ENCODE results near the gene RIN3. TPM values are rescaled to one million over a fixed set of nuclear protein-coding genes. Genes with fewer than 3 reads are reported as not detected.

RIN3 gene
- total and polyA plus RNA-seq, 7 experiments from 2014 or later, result 27.2 to 182 (median 114) TPM

- ChIA-PET CTCF (no interaction called here), POLR2A (no interaction called here)
- H3K4me1 Mint-ChIP-seq, result peaks cover 2 to 14% (median 11%) of the 10 kb centered on the region in 7 donors
- Histone ChIP-seq H3K4me1 (ENCODE audit: control insufficient read depth in 2 of 2, insufficient read depth in 2 of 2, low read length in 2 of 2) (no peaks in the 10 kb centered on the region), H3K27me3 (ENCODE audit: control insufficient read depth in 2 of 2, insufficient read depth in 2 of 2, low read length in 2 of 2) (no peaks in the 10 kb centered on the region), H3K27ac (ENCODE audit: low read depth, low read length) (no peak overlapping the region), H3K36me3 (ENCODE audit: control insufficient read depth in 2 of 3, insufficient read depth in 3 of 3, low read length in 3 of 3) (no peaks in the 10 kb centered on the region), H3K9me3 (ENCODE audit: control insufficient read depth in 2 of 3, low read length in 3 of 3) (no peaks in the 10 kb centered on the region), H3K4me3 (ENCODE audit: low read length) (no peak overlapping the region)
- no peak overlapping the region for H3K4me3 Mint-ChIP-seq
- no peak for ATAC-seq
- peaks cover 0 to 8% (median 0%) of the 10 kb centered on the region in 5 donors for H3K36me3 Mint-ChIP-seq
- intact Hi-C loops (cut with micrococcal nuclease), result no loop called here
- H3K9me3 Mint-ChIP-seq, result peaks cover 0 to 19% (median 6%) of the 10 kb centered on the region in 11 donors
- no peak overlapping the region for H3K27ac Mint-ChIP-seq
- H3K27me3 Mint-ChIP-seq, result peaks cover 0 to 29% (median 0%) of the 10 kb centered on the region in 5 donors
- no peak for DNase-seq
Observed at GRCh38 chr14:92473969-92474535, 39.5 kb upstream of the RIN3 start.

- Histone ChIP-seq H3K36me3 (ENCODE audit: control insufficient read depth in 2 of 3, insufficient read depth in 3 of 3, low read length in 3 of 3) (no peaks in the 10 kb centered on the region), H3K27me3 (ENCODE audit: control insufficient read depth in 2 of 2, insufficient read depth in 2 of 2, low read length in 2 of 2) (no peaks in the 10 kb centered on the region), H3K9me3 (ENCODE audit: control insufficient read depth in 2 of 3, low read length in 3 of 3) (no peaks in the 10 kb centered on the region), H3K4me3 (ENCODE audit: low read length) (no peak overlapping the region), H3K4me1 (ENCODE audit: control insufficient read depth in 2 of 2, insufficient read depth in 2 of 2, low read length in 2 of 2) (no peaks in the 10 kb centered on the region), H3K27ac (ENCODE audit: low read depth, low read length) (no peak overlapping the region)
- peaks cover 0 to 35% (median 0%) of the 10 kb centered on the region in 5 donors for H3K27me3 Mint-ChIP-seq
- DNase-seq (no peak), ATAC-seq (no peak)
- intact Hi-C loops (cut with micrococcal nuclease), result no loop called here
- ChIA-PET POLR2A (no interaction called here), CTCF (no interaction called here)
- no peak overlapping the region for H3K4me3 Mint-ChIP-seq
- peaks cover 2 to 14% (median 11%) of the 10 kb centered on the region in 7 donors for H3K4me1 Mint-ChIP-seq
- no peak overlapping the region for H3K27ac Mint-ChIP-seq
- peaks cover 0 to 9% (median 0%) of the 10 kb centered on the region in 5 donors for H3K36me3 Mint-ChIP-seq
- peaks cover 0 to 20% (median 4%) of the 10 kb centered on the region in 11 donors for H3K9me3 Mint-ChIP-seq
Observed at GRCh38 chr14:92475037-92475436, 38.5 kb upstream of the RIN3 start.

- H3K27ac Mint-ChIP-seq, result no peak overlapping the region
- ATAC-seq, result no peak
- Histone ChIP-seq H3K27ac (ENCODE audit: low read depth, low read length) (no peak overlapping the region), H3K4me3 (ENCODE audit: low read length) (no peak overlapping the region), H3K27me3 (ENCODE audit: control insufficient read depth in 2 of 2, insufficient read depth in 2 of 2, low read length in 2 of 2) (no peaks in the 10 kb centered on the region), H3K36me3 (ENCODE audit: control insufficient read depth in 2 of 3, insufficient read depth in 3 of 3, low read length in 3 of 3) (no peaks in the 10 kb centered on the region), H3K9me3 (ENCODE audit: control insufficient read depth in 2 of 3, low read length in 3 of 3) (no peaks in the 10 kb centered on the region), H3K4me1 (ENCODE audit: control insufficient read depth in 2 of 2, insufficient read depth in 2 of 2, low read length in 2 of 2) (no peaks in the 10 kb centered on the region)
- CTCF ChIA-PET, result interaction anchor here (0.7 kb wide), 1 partner anchor 427 kb away, joined by 3 read pairs; no protein-coding TSS in a partner anchor
- peak overlapping the region in 1 of 10 donors; percentile 7 for H3K4me3 Mint-ChIP-seq
- DNase-seq, result no peak
- H3K36me3 Mint-ChIP-seq, result peaks cover 0 to 9% (median 1%) of the 10 kb centered on the region in 5 donors
- POLR2A ChIA-PET, result no interaction called here
- H3K27me3 Mint-ChIP-seq, result peaks cover 0 to 35% (median 0%) of the 10 kb centered on the region in 5 donors
- peaks cover 0 to 18% (median 3%) of the 10 kb centered on the region in 11 donors for H3K9me3 Mint-ChIP-seq
- peaks cover 2 to 14% (median 11%) of the 10 kb centered on the region in 7 donors for H3K4me1 Mint-ChIP-seq
- intact Hi-C loops (cut with micrococcal nuclease), result no loop called here
Observed at GRCh38 chr14:92475451-92476187, 38.0 kb upstream of the RIN3 start.

GRCh38 chr14:92480856-92481255 is 32.7 kb upstream of the RIN3 start:
- ChIA-PET CTCF (no interaction called here), POLR2A (interaction anchor here (0.6 kb wide), 1 partner anchor 135 kb away, joined by 3 read pairs; no protein-coding TSS in a partner anchor)
- Mint-ChIP-seq H3K27ac (peak overlapping the region in 2 of 9 donors; percentile 51 to 55), H3K36me3 (peaks cover 0 to 9% (median 4%) of the 10 kb centered on the region in 5 donors), H3K27me3 (peaks cover 0 to 45% (median 0%) of the 10 kb centered on the region in 5 donors), H3K4me3 (peak overlapping the region in 1 of 10 donors; percentile 3), H3K9me3 (peaks cover 0 to 18% (median 5%) of the 10 kb centered on the region in 11 donors), H3K4me1 (peaks cover 0 to 5% (median 0%) of the 10 kb centered on the region in 7 donors)
- intact Hi-C loops (cut with micrococcal nuclease), result no loop called here
- no peak for ATAC-seq
- Histone ChIP-seq H3K4me3 (ENCODE audit: low read length) (no peak overlapping the region), H3K9me3 (ENCODE audit: control insufficient read depth in 2 of 3, low read length in 3 of 3) (no peaks in the 10 kb centered on the region), H3K27me3 (ENCODE audit: control insufficient read depth in 2 of 2, insufficient read depth in 2 of 2, low read length in 2 of 2) (no peaks in the 10 kb centered on the region), H3K4me1 (ENCODE audit: control insufficient read depth in 2 of 2, insufficient read depth in 2 of 2, low read length in 2 of 2) (no peaks in the 10 kb centered on the region), H3K36me3 (ENCODE audit: control insufficient read depth in 2 of 3, insufficient read depth in 3 of 3, low read length in 3 of 3) (no peaks in the 10 kb centered on the region), H3K27ac (ENCODE audit: low read depth, low read length) (no peak overlapping the region)
- DNase-seq, result no peak

- Mint-ChIP-seq H3K9me3 (peaks cover 0 to 18% (median 5%) of the 10 kb centered on the region in 11 donors), H3K27me3 (peaks cover 0 to 47% (median 0%) of the 10 kb centered on the region in 5 donors), H3K27ac (peak overlapping the region in 1 of 9 donors; percentile 27), H3K4me3 (no peak overlapping the region), H3K4me1 (peaks cover 0 to 5% (median 0%) of the 10 kb centered on the region in 7 donors), H3K36me3 (peaks cover 0 to 9% (median 4%) of the 10 kb centered on the region in 5 donors)
- Histone ChIP-seq H3K27me3 (ENCODE audit: control insufficient read depth in 2 of 2, insufficient read depth in 2 of 2, low read length in 2 of 2) (no peaks in the 10 kb centered on the region), H3K9me3 (ENCODE audit: control insufficient read depth in 2 of 3, low read length in 3 of 3) (no peaks in the 10 kb centered on the region), H3K36me3 (ENCODE audit: control insufficient read depth in 2 of 3, insufficient read depth in 3 of 3, low read length in 3 of 3) (no peaks in the 10 kb centered on the region), H3K4me1 (ENCODE audit: control insufficient read depth in 2 of 2, insufficient read depth in 2 of 2, low read length in 2 of 2) (no peaks in the 10 kb centered on the region), H3K4me3 (ENCODE audit: low read length) (no peak overlapping the region), H3K27ac (ENCODE audit: low read depth, low read length) (no peak overlapping the region)
- ChIA-PET POLR2A (no interaction called here), CTCF (no interaction called here)
- ATAC-seq (no peak), DNase-seq (no peak)
- intact Hi-C loops (cut with micrococcal nuclease), result no loop called here
Observed at GRCh38 chr14:92481386-92481785, 32.2 kb upstream of the RIN3 start.

GRCh38 chr14:92481811-92482555 is 31.6 kb upstream of the RIN3 start:
- no peaks in the 10 kb centered on the region for H3K9me3 ChIP-seq (ENCODE audit: control insufficient read depth in 2 of 3, low read length in 3 of 3)
- intact Hi-C loops (cut with micrococcal nuclease), result no loop called here
- Mint-ChIP-seq H3K9me3 (peaks cover 0 to 18% (median 5%) of the 10 kb centered on the region in 11 donors), H3K36me3 (peaks cover 0 to 9% (median 4%) of the 10 kb centered on the region in 5 donors), H3K4me3 (no peak overlapping the region), H3K27me3 (peaks cover 0 to 49% (median 0%) of the 10 kb centered on the region in 5 donors), H3K27ac (no peak overlapping the region), H3K4me1 (peaks cover 0 to 5% (median under 1%) of the 10 kb centered on the region in 7 donors)
- no peaks in the 10 kb centered on the region for H3K27me3 ChIP-seq (ENCODE audit: control insufficient read depth in 2 of 2, insufficient read depth in 2 of 2, low read length in 2 of 2)
- DNase-seq, result no peak
- ChIA-PET POLR2A (no interaction called here), CTCF (interaction anchor here (0.6 kb wide), 1 partner anchor 362 kb away, joined by 3 read pairs; no protein-coding TSS in a partner anchor)
- no peaks in the 10 kb centered on the region for H3K4me1 ChIP-seq (ENCODE audit: control insufficient read depth in 2 of 2, insufficient read depth in 2 of 2, low read length in 2 of 2)
- no peak for ATAC-seq
- H3K4me3 ChIP-seq (ENCODE audit: low read length), result no peak overlapping the region
- no peaks in the 10 kb centered on the region for H3K36me3 ChIP-seq (ENCODE audit: control insufficient read depth in 2 of 3, insufficient read depth in 3 of 3, low read length in 3 of 3)
- no peak overlapping the region for H3K27ac ChIP-seq (ENCODE audit: low read depth, low read length)

Data from naive thymus-derived CD4-positive, alpha-beta T cell (primary cell).